Osteocyte (in vitro differentiated cells): ENCODE measurements around the gene CEBPB. TPM values are rescaled to one million over a fixed set of nuclear protein-coding genes. Genes with fewer than 3 reads are reported as not detected.

Experiments used
- DNase-seq: peaks from one replicate; pipeline ENCODE4 v3.0.0; 2021; ENCODE audit warnings: mixed read lengths; ENCODE audit not compliant: unreplicated experiment; ENCODE audit errors: extremely low spot score
- H3K27ac Mint-ChIP-seq: one replicate; pipeline ENCODE4 v1.8.0; 2021; ENCODE audit warnings: mild to moderate bottlenecking, mixed read lengths; ENCODE audit not compliant: unreplicated experiment
- H3K27me3 Mint-ChIP-seq: one replicate; pipeline ENCODE4 v1.8.0; 2021; ENCODE audit warnings: mixed read lengths; ENCODE audit not compliant: unreplicated experiment
- H3K36me3 Mint-ChIP-seq: one replicate; pipeline ENCODE4 v1.8.0; 2021; ENCODE audit warnings: mixed read lengths; ENCODE audit not compliant: unreplicated experiment
- H3K4me1 Mint-ChIP-seq: one replicate; pipeline ENCODE4 v1.8.0; 2021; ENCODE audit warnings: mixed read lengths; ENCODE audit not compliant: unreplicated experiment
- H3K4me3 Mint-ChIP-seq: one replicate; pipeline ENCODE4 v1.8.0; 2021; ENCODE audit warnings: mild to moderate bottlenecking, moderate library complexity, mixed read lengths; ENCODE audit not compliant: unreplicated experiment
- H3K9me3 Mint-ChIP-seq: one replicate; pipeline ENCODE4 v1.8.0; 2021; ENCODE audit warnings: mixed read lengths; ENCODE audit not compliant: unreplicated experiment
- total RNA-seq: library from RNA; stranded (reverse); gene quantifications from 2 replicates; pipeline ENCODE4 v1.2.1, GENCODE V29; 2021
- TF ChIP-seq, protein P1 (sequence below): fragments of 200-600 bp; sonication (generic); IDR thresholded peaks from 2 replicates; pipeline ENCODE4 v1.5.0; 2021; ENCODE audit warnings: antibody characterized with exemption, mild to moderate bottlenecking, moderate library complexity

CEBPB gene
- total RNA-seq, 1 donor from 2014 or later = 59.1 TPM

DNA sequence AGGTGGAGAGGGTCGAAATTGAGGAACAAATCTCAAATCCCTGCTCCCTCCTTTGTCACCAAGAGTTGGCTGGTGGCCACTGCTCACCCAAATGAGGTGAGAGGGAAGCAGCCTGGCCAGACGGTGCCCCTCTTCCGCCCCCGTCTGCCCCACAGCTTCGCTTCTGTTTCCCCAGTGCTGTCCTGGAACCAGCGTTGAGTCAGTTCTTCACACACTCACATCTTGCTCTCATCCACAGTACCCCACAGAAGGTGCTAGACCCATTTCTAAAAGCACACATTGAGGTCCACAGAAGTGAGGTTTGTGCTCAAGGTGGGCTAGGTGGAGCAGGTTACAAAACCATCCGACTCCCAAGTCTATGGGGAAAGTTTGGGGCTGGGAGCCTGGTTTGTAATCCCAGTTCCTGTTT is 3.8 kb downstream of the CEBPB start:
- DNase-seq = no peak
- peaks cover 29% of the 10 kb centered on the region for H3K4me1 Mint-ChIP-seq
- H3K9me3 Mint-ChIP-seq = peaks cover 2% of the 10 kb centered on the region
- H3K4me3 Mint-ChIP-seq = peak overlapping the region; percentile 90
- no peaks in the 10 kb centered on the region for H3K27me3 Mint-ChIP-seq
- H3K36me3 Mint-ChIP-seq = peaks cover 21% of the 10 kb centered on the region
- H3K27ac Mint-ChIP-seq = peak overlapping the region; percentile 23
- TF ChIP-seq, protein P1, sequence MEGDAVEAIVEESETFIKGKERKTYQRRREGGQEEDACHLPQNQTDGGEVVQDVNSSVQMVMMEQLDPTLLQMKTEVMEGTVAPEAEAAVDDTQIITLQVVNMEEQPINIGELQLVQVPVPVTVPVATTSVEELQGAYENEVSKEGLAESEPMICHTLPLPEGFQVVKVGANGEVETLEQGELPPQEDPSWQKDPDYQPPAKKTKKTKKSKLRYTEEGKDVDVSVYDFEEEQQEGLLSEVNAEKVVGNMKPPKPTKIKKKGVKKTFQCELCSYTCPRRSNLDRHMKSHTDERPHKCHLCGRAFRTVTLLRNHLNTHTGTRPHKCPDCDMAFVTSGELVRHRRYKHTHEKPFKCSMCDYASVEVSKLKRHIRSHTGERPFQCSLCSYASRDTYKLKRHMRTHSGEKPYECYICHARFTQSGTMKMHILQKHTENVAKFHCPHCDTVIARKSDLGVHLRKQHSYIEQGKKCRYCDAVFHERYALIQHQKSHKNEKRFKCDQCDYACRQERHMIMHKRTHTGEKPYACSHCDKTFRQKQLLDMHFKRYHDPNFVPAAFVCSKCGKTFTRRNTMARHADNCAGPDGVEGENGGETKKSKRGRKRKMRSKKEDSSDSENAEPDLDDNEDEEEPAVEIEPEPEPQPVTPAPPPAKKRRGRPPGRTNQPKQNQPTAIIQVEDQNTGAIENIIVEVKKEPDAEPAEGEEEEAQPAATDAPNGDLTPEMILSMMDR = no peak

DNA sequence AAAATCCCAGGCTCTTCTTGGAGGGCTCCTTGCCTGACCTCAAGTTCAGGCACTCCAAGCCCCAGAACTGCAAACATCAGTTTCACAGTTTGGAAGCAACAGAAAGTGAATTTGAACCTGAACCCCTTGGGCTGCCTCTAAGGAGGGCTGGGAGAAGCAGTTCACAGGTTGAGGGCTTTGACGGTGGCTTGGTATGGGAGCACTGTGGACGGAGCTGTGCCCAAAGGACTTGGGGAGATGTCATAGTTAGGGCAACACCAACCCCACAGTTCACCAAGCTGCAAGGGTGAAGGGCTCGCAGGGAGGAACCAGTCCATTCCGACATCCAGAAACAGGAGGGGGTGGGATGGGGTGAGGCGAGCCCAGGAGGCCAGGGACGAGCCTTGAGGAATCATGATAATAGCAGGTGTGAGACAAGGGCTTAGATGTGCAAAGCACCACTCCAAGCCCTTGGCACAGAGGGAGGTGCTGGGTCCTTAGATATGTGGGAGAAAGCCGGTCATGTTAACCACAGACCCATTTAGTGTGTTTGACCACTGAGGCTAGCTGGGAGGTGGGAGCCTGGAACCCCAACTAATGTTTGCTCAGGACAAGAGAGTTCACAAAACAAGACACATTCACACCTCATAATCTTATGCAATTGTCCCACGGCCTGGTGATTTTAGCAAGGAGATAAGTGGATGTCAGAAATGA is 4.3 kb downstream of the CEBPB start:
- H3K27me3 Mint-ChIP-seq = no peaks in the 10 kb centered on the region
- peaks cover 5% of the 10 kb centered on the region for H3K9me3 Mint-ChIP-seq
- H3K36me3 Mint-ChIP-seq = peaks cover 24% of the 10 kb centered on the region
- H3K4me1 Mint-ChIP-seq = peaks cover 29% of the 10 kb centered on the region
- no peak for DNase-seq
- peak overlapping the region; percentile 90 for H3K4me3 Mint-ChIP-seq
- H3K27ac Mint-ChIP-seq = peak overlapping the region; percentile 23
- TF ChIP-seq, protein P1 = no peak

DNA sequence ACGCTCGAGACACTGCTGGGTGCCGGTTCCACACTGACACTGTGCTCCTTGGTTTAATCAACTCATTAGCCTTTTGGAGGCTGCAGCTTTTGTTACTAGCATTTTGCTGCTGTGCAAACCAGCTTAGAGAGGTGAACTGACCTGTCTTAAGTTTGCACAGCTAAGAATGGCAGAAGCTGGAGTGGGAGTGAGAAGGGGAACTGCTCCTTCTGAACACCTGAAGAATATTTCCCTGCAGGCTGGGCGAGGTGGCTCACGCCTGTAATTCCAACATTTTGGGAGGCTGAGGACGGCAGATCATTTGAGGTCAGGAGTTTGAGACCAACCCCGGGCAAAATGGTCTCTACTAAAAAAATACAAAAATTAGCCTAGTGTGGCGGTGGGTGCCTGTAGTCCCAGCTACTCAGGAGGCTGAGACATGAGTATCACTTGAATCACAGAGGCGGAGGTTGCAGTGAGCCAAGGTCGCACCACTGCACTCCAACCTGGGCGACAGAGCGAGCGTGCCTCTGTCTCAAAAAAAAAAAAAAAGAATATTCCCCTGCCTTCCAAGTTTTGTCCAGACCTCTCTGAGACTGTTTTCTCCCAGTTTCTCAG is 5.0 kb downstream of the CEBPB start:
- no peak for DNase-seq
- Mint-ChIP-seq H3K27me3 (no peaks in the 10 kb centered on the region), H3K4me3 (no peak overlapping the region), H3K36me3 (peaks cover 24% of the 10 kb centered on the region), H3K9me3 (peaks cover 5% of the 10 kb centered on the region), H3K4me1 (peaks cover 29% of the 10 kb centered on the region), H3K27ac (no peak overlapping the region)
- TF ChIP-seq, protein P1 = no peak

DNA sequence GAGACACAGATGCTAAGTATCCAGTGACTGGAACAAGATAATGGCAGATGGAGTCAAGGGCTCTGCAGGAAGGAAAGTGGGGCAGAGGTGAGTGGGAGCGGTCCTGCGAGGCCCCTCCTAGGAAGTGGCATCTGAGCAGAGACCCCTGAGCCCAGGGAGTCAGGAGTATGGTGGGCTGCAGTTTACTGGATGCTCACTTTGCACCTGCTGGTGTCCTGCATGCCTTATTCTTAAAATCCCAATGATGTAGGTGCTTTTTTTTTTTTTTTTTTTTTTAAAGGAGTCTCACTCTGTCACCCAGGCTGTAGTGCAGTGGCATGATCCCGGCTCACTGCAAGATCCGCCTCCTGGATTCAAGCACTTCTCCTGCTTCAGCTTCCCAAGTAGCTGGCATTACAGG is 5.6 kb downstream of the CEBPB start:
- peaks cover 29% of the 10 kb centered on the region for H3K4me1 Mint-ChIP-seq
- peaks cover 5% of the 10 kb centered on the region for H3K9me3 Mint-ChIP-seq
- peaks cover 24% of the 10 kb centered on the region for H3K36me3 Mint-ChIP-seq
- H3K27ac Mint-ChIP-seq = no peak overlapping the region
- TF ChIP-seq, protein P1 = no peak
- H3K4me3 Mint-ChIP-seq = no peak overlapping the region
- no peaks in the 10 kb centered on the region for H3K27me3 Mint-ChIP-seq
- DNase-seq = no peak

DNA sequence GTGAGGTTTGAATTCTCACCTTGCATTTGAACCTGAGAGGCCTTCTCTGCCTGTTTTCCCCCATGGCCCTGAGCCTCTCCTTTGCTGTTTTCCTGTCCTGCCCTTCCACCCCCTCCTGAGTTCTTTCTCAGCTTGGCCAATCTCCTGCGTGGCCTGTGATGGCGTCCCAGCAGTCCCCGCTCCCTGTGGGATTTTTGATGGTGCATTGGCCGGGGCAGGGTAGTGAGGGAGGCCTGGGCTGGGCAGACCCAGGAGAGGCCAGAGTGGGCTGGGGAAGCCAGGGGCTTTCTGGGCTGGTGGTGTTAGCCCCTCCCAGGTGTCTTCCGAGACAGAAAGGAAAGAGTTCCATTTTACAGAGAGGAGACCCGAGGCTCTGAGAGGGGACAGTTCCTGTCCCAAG is 6.3 kb downstream of the CEBPB start:
- TF ChIP-seq, protein P1 = no peak
- Mint-ChIP-seq H3K27me3 (no peaks in the 10 kb centered on the region), H3K4me3 (no peak overlapping the region), H3K36me3 (peaks cover 24% of the 10 kb centered on the region), H3K27ac (peak overlapping the region; percentile 52), H3K9me3 (peaks cover 5% of the 10 kb centered on the region), H3K4me1 (peaks cover 29% of the 10 kb centered on the region)
- no peak for DNase-seq
